ENCODE results near the gene OR52E6. TPM values are rescaled to one million over a fixed set of nuclear protein-coding genes. Genes with fewer than 3 reads are reported as not detected.

The OR52E6 gene
- polyA plus RNA-seq: not detected in 2 replicates

GRCh38 chr11:5841797-5842196, at the start of gene OR52E6:
Gene OR52E6, minus strand, starts transcription at chr11:5841897. Its CDS starts 0 bp downstream, at chr11:5841897.

GRCh38 chr11:5880329-5880728, 38.6 kb upstream of the OR52E6 start, which contains the start of gene OR52E4:
Gene OR52E4, plus strand, starts transcription at chr11:5880629. Its CDS starts 3,664 bp downstream, at chr11:5884293.

GRCh38 chr11:5857590-5857989, 15.9 kb upstream of the OR52E6 start, which contains the start of gene OR52E8:
Gene OR52E8, minus strand, starts transcription at chr11:5857690. Its CDS starts 0 bp downstream, at chr11:5857690.

GRCh38 chr11:5808500-5809121, 33.1 kb downstream of the OR52E6 start, which contains the start of gene OR52N2:
Gene OR52N2, plus strand, starts transcription at chr11:5808924. Its CDS starts 11,412 bp downstream, at chr11:5820336.

GRCh38 chr11:5791165-5791564, 50.5 kb downstream of the OR52E6 start, which contains the start of gene OR52N1:
Gene OR52N1, minus strand, starts transcription at chr11:5791265. Its CDS starts 2,449 bp downstream, at chr11:5788816.

Other genes with a start within 250 kb of the OR52E6 start
- gene TRIM6, start 245.3 kb downstream of the OR52E6 start, polyA plus RNA-seq: 0.38 TPM in 1 of 2 replicates, not detected in the other
- gene TRIM34, start 216.9 kb downstream of the OR52E6 start, polyA plus RNA-seq: not detected in 2 replicates
- 0.56 and 4.4 TPM in 2 replicates for gene TRIM5, start 156.8 kb downstream of the OR52E6 start, polyA plus RNA-seq
- gene TRIM22, start 152.1 kb downstream of the OR52E6 start, polyA plus RNA-seq: 1.2 TPM in 1 of 2 replicates, not detected in the other
- gene OR56B1, start 105.4 kb downstream of the OR52E6 start, polyA plus RNA-seq: not detected in 2 replicates
- not detected in 2 replicates for gene OR52N4, start 87.7 kb downstream of the OR52E6 start, polyA plus RNA-seq
- not detected in 2 replicates for gene OR52N5, start 58.5 kb downstream of the OR52E6 start, polyA plus RNA-seq
- not detected in 2 replicates for gene OR52N1, start 50.6 kb downstream of the OR52E6 start, polyA plus RNA-seq
- gene OR52N2, start 33.0 kb downstream of the OR52E6 start, polyA plus RNA-seq: not detected in 2 replicates
- gene OR52E8, start 15.8 kb upstream of the OR52E6 start, polyA plus RNA-seq: not detected in 2 replicates
- gene OR52E4, start 38.7 kb upstream of the OR52E6 start, polyA plus RNA-seq: not detected in 2 replicates
- not detected in 2 replicates for gene OR52E5, start 51.3 kb upstream of the OR52E6 start, polyA plus RNA-seq
- gene OR56A3, start 100.4 kb upstream of the OR52E6 start, polyA plus RNA-seq: not detected in 2 replicates
- gene OR56A5, start 126.6 kb upstream of the OR52E6 start, polyA plus RNA-seq: not detected in 2 replicates
- gene OR52L1, start 145.1 kb upstream of the OR52E6 start, polyA plus RNA-seq: not detected in 2 replicates
- not detected in 2 replicates for gene OR56A4, start 165.0 kb upstream of the OR52E6 start, polyA plus RNA-seq
- not detected in 2 replicates for gene OR56A1, start 188.9 kb upstream of the OR52E6 start, polyA plus RNA-seq

Measured in Purkinje cell (primary cell).